IMR-90 (cell line): ENCODE data around the gene MTM1. TPM values are rescaled to one million over a fixed set of nuclear protein-coding genes. Genes with fewer than 3 reads are reported as not detected.

ENCODE experiments used
- ATAC-seq: fragments of 200-7000 bp; cut with Tn5 transposase; 2 replicates; pipeline ENCODE4 v1.9.1; 2020; ENCODE audit warnings: low read depth, mild to moderate bottlenecking, moderate library complexity
- BruUV-seq: library from RNA; stranded (reverse); fragments of 400-500 nt; replicated peaks from 2 replicates; lab custom pipeline; 2021; lab: Mats Ljungman, UMichigan
- CTCF ChIA-PET: fragments of 300-600 bp; formaldehyde crosslinking; extraction: SDS; loops from one replicate; lab custom pipeline; 2021; ENCODE audit warnings: antibody characterized with exemption; lab: Yijun Ruan, JAX
- POLR2A ChIA-PET: fragments of 300-600 bp; sonication (Branson Sonifier 250); formaldehyde crosslinking; loops from one replicate; lab custom pipeline; 2022; ENCODE audit warnings: antibody characterized with exemption; ENCODE audit not compliant: unreplicated experiment; lab: Charles Lee
- DNase-seq: peaks from one replicate; pipeline ENCODE4 v3.0.0; 2013
- H2AFZ ChIP-seq: replicated peaks from 2 replicates; pipeline ENCODE3; 2013; ENCODE audit warnings: low read length, mild to moderate bottlenecking; ENCODE audit not compliant: poor library complexity
- H2AK5ac ChIP-seq: 2 replicates; pipeline ENCODE4 v1.6.1; 2013; ENCODE audit warnings: low read depth, low read length, inconsistent platforms
- H2AK9ac ChIP-seq: replicated peaks from 2 replicates; pipeline ENCODE3; 2013; ENCODE audit warnings: mild to moderate bottlenecking, low read depth, low read length, moderate library complexity; ENCODE audit not compliant: poor library complexity
- H2BK120ac ChIP-seq: 2 replicates; pipeline ENCODE4 v1.6.1; 2013; ENCODE audit warnings: low read depth, low read length, inconsistent platforms
- H2BK15ac ChIP-seq: 3 replicates; pipeline ENCODE4 v1.6.1; 2013; ENCODE audit warnings: low read depth, low read length, inconsistent platforms
- H2BK20ac ChIP-seq: 2 replicates; pipeline ENCODE4 v1.6.1; 2013; ENCODE audit warnings: low read depth, mild to moderate bottlenecking, inconsistent platforms, low read length, moderate library complexity
- H2BK5ac ChIP-seq: 2 replicates; pipeline ENCODE4 v1.6.1; 2013; ENCODE audit warnings: mild to moderate bottlenecking, low read depth, low read length, inconsistent platforms; ENCODE audit not compliant: poor library complexity, severe bottlenecking
- H3K14ac ChIP-seq: replicated peaks from 2 replicates; pipeline ENCODE4 v1.6.1; 2013; ENCODE audit warnings: low read depth, low read length, inconsistent platforms
- H3K18ac ChIP-seq: 2 replicates; pipeline ENCODE4 v1.6.1; 2013; ENCODE audit warnings: low read depth, low read length, control low read depth
- H3K23ac ChIP-seq: 2 replicates; pipeline ENCODE4 v1.6.1; 2013; ENCODE audit warnings: low read depth, low read length, inconsistent platforms
- H3K27ac ChIP-seq: 2 replicates; pipeline ENCODE4 v1.5.1; 2013; ENCODE audit warnings: mild to moderate bottlenecking, control low read depth, low read length; ENCODE audit not compliant: insufficient read depth
- H3K27me3 ChIP-seq: 2 replicates; pipeline ENCODE4 v1.6.1; 2013; ENCODE audit warnings: low read length; ENCODE audit not compliant: control insufficient read depth, insufficient read depth
- H3K36me3 ChIP-seq: 2 replicates; pipeline ENCODE4 v1.6.1; 2013; ENCODE audit warnings: low read length, mixed read lengths; ENCODE audit not compliant: control insufficient read depth, insufficient read depth
- H3K4ac ChIP-seq: 2 replicates; pipeline ENCODE4 v1.6.1; 2013; ENCODE audit warnings: low read depth, low read length, inconsistent platforms
- H3K4me1 ChIP-seq: 2 replicates; pipeline ENCODE4 v1.6.1; 2013; ENCODE audit warnings: low read length, mixed read lengths; ENCODE audit not compliant: control insufficient read depth, insufficient read depth
- H3K4me2 ChIP-seq: 2 replicates; pipeline ENCODE4 v1.6.1; 2013; ENCODE audit warnings: low read depth, mild to moderate bottlenecking, control low read depth, low read length, moderate library complexity
- H3K4me3 ChIP-seq: 2 replicates; pipeline ENCODE4 v1.5.1; 2013; ENCODE audit warnings: low read depth, mild to moderate bottlenecking, control low read depth, low read length, moderate library complexity; ENCODE audit not compliant: insufficient read depth
- H3K56ac ChIP-seq: 2 replicates; pipeline ENCODE4 v1.6.1; 2013; ENCODE audit warnings: low read length, inconsistent platforms; ENCODE audit not compliant: insufficient read depth; ENCODE audit errors: extremely low read depth
- H3K79me1 ChIP-seq, 2 experiments: 2 replicates each; pipeline ENCODE4 v1.6.1; 2013; ENCODE audit warnings: low read length in 2 of 2, inconsistent platforms in 1 of 2, low read depth in 1 of 2
- H3K9ac ChIP-seq: 2 replicates; pipeline ENCODE4 v1.6.1; 2013; ENCODE audit warnings: low read depth, low read length, control low read depth
- H3K9me1 ChIP-seq: 2 replicates; pipeline ENCODE4 v1.6.1; 2013; ENCODE audit warnings: low read length, inconsistent platforms; ENCODE audit not compliant: insufficient read depth
- H3K9me3 ChIP-seq: 2 replicates; pipeline ENCODE4 v1.6.1; 2013; ENCODE audit warnings: low read length; ENCODE audit not compliant: control insufficient read depth, insufficient read depth
- H4K20me1 ChIP-seq: 2 replicates; pipeline ENCODE4 v1.6.1; 2013; ENCODE audit warnings: low read length, inconsistent platforms; ENCODE audit not compliant: insufficient read depth
- H4K5ac ChIP-seq: 2 replicates; pipeline ENCODE4 v1.6.1; 2013; ENCODE audit warnings: mild to moderate bottlenecking, low read depth, low read length, control low read depth
- H4K8ac ChIP-seq, 2 experiments: 2 replicates each; pipeline ENCODE4 v1.6.1; 2013; ENCODE audit warnings: low read depth in 2 of 2, low read length in 2 of 2, control low read depth in 1 of 2, inconsistent platforms in 1 of 2
- H4K91ac ChIP-seq: 2 replicates; pipeline ENCODE4 v1.6.1; 2013; ENCODE audit warnings: low read depth, low read length, inconsistent platforms; ENCODE audit not compliant: insufficient read depth
- CHD1 ChIP-seq: IDR thresholded peaks from 2 replicates; pipeline ENCODE4 v1.6.1; 2012; ENCODE audit warnings: low read depth, low read length, improper control_type of control experiment
- FOS ChIP-seq: fragments of 150-350 bp; IDR thresholded peaks from 2 replicates; pipeline ENCODE4 v1.6.1; 2016; ENCODE audit warnings: low read depth, low read length
- WGBS, 2 experiments: methylation state at CpG; one replicate each; pipeline versions ENCODE4 v1.1.5 to v1.1.7; 2013; ENCODE audit warnings: missing lambda C conversion rate in 2 of 2; ENCODE audit not compliant: insufficient read length in 1 of 2; ENCODE audit errors: extremely low coverage in 2 of 2; 5-methylcytosine and 5-hydroxymethylcytosine counted together
- dilution Hi-C: fragments of 300-500 bp; cut with HindIII; formaldehyde crosslinking; loops from one replicate; pipeline ENCODE4 v1.14.3; 2018; ENCODE audit warnings: low sequenced_read_pairs; ENCODE audit not compliant: unreplicated experiment
- in situ Hi-C: fragments of 300-500 bp; cut with MboI; formaldehyde crosslinking; loops from 3 replicates; pipeline ENCODE4 v1.14.3; 2019; ENCODE audit warnings: low sequenced_read_pairs, inconsistent platforms, mixed read lengths
- intact Hi-C: fragments of 100-400 bp; cut with micrococcal nuclease; formaldehyde crosslinking; loops from 2 replicates; pipeline ENCODE4 v1.10.0; 2022
- polyA plus RNA-seq, 3 experiments: library from polyadenylated mRNA; depleted of rRNA; stranded (reverse); fragments of >200 nt; gene quantifications; 2 replicates each; pipeline ENCODE4 v1.2.3, GENCODE V29; 2012; ENCODE audit warnings: low replicate concordance in 1 of 3
- total RNA-seq: library from RNA; depleted of rRNA; stranded (reverse); fragments of >200 nt; gene quantifications from 2 replicates; pipeline ENCODE4 v1.2.3, GENCODE V29; 2012
- TF ChIP-seq, protein P1 (sequence below): conservative IDR thresholded peaks from 2 replicates; pipeline ENCODE4 v1.5.1; 2012; ENCODE audit warnings: mild to moderate bottlenecking, low read depth, low read length, improper control_type of control experiment

The MTM1 gene
- total and polyA plus RNA-seq, 2 of the 4 experiments (the other 2 are of a cell fraction), result 3.8 to 5.6 TPM

- ChIA-PET POLR2A (no interaction called here), CTCF (no interaction called here)
- H3K79me1 ChIP-seq, result no peaks in the 10 kb centered on the region
- no peak overlapping the region for H3K23ac ChIP-seq
- no peak overlapping the region for H3K56ac ChIP-seq
- no peak overlapping the region for H2AFZ ChIP-seq
- no peak overlapping the region for H2BK5ac ChIP-seq
- no peak overlapping the region for H3K4me2 ChIP-seq
- H3K27me3 ChIP-seq, result no peaks in the 10 kb centered on the region
- H4K91ac ChIP-seq, result no peak overlapping the region
- H3K36me3 ChIP-seq, result peaks cover 2% of the 10 kb centered on the region; the same call in 1 of the 2 replicates
- H3K18ac ChIP-seq, result no peak overlapping the region
- 60% methylated on average over 1 of the region's 3 CpGs; no CpG with 5 or more reads in 1 of the 2 experiments for WGBS, 2 experiments
- H3K9me3 ChIP-seq, result no peaks in the 10 kb centered on the region
- no peak overlapping the region for H3K4ac ChIP-seq
- no TSS peak for BruUV-seq
- no peak overlapping the region for H3K14ac ChIP-seq
- H2BK15ac ChIP-seq, result no peak overlapping the region
- H4K8ac ChIP-seq, result no peak overlapping the region
- no peak overlapping the region for H3K27ac ChIP-seq
- H4K5ac ChIP-seq, result no peak overlapping the region
- in situ Hi-C loops, result no loop called here
- dilution Hi-C loops, result no loop called here
- H3K4me1 ChIP-seq, result no peaks in the 10 kb centered on the region
- no peak overlapping the region for H2BK120ac ChIP-seq
- TF ChIP-seq FOS (no peak), CHD1 (no peak)
- TF ChIP-seq, protein P1, sequence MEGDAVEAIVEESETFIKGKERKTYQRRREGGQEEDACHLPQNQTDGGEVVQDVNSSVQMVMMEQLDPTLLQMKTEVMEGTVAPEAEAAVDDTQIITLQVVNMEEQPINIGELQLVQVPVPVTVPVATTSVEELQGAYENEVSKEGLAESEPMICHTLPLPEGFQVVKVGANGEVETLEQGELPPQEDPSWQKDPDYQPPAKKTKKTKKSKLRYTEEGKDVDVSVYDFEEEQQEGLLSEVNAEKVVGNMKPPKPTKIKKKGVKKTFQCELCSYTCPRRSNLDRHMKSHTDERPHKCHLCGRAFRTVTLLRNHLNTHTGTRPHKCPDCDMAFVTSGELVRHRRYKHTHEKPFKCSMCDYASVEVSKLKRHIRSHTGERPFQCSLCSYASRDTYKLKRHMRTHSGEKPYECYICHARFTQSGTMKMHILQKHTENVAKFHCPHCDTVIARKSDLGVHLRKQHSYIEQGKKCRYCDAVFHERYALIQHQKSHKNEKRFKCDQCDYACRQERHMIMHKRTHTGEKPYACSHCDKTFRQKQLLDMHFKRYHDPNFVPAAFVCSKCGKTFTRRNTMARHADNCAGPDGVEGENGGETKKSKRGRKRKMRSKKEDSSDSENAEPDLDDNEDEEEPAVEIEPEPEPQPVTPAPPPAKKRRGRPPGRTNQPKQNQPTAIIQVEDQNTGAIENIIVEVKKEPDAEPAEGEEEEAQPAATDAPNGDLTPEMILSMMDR, result no peak
- H3K9ac ChIP-seq, result no peak overlapping the region
- ATAC-seq (no peak), DNase-seq (no peak)
- intact Hi-C loops, result no loop called here
- no peak overlapping the region for H2AK9ac ChIP-seq
- H2AK5ac ChIP-seq, result no peak overlapping the region
- H3K4me3 ChIP-seq, result no peak overlapping the region
- no peaks in the 10 kb centered on the region for H3K9me1 ChIP-seq
- no peaks in the 10 kb centered on the region for H4K20me1 ChIP-seq
- no peak overlapping the region for H2BK20ac ChIP-seq
Observed at GRCh38 chrX:150602743-150603142, 34.3 kb downstream of the MTM1 start.
